NCI-H524 (cell line): ENCODE measurements around the gene ZNF761.
A peak's percentile ranks its signal among the peaks of the same experiment; 100 is the strongest.
"Not testable (repeated sequence)": the region's sequence is repeated elsewhere in the genome, so short reads cannot be mapped to it uniquely, and the experiment has no call there.

ENCODE experiments used
- DNase-seq, 2 experiments: peaks; one replicate each; lab custom pipeline; 2025; lab: John Stamatoyannopoulos, UW

The ZNF761 gene

DNA sequence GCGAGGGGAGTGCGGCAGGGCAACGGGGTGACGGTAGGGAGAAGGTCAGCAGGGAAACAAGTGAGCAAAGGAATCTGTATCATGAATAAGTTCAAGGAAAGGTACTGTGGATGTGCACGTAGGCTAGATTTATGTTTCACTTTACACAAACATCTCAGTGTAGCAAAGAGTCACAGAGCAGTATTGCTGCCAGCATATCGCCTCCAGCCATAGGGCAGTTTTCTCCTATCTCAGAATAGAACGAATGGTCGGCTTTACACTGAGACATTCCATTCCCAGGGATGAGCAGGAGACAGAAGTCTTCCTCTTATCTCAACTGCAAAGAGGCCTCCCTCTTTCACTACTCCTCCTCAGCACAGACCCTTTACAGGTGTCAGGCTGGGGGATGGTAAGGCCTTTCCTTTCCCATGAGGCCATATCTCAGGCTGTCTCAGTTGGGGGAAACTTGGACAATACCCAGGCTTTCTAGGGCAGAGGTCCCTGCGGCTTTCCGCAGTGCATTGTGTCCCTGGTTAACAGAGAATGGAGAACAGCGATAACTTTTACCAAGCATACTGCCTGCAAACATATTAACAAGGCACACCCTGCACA is 28.4 kb downstream of the ZNF761 start:
- not testable (repeated sequence) for DNase-seq

DNA sequence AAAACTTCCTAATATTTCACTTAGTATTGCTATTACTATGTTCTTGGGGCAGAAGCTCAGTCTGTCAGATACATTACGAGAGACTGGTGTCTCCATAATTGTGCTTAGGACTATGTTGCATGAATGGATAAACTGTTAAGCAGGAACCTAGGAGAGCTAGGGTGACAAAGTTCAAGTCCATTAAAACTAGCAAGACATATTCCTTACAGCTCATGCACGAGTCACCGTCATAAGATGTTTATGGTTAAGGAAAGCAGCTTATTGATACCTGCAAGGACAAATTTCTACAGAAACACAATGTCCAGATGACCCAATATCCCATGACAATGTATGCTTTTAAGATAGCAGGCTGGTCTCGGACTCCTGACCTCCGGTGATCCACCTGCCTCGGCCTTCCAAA is 30.1 kb downstream of the ZNF761 start:
- no peak for DNase-seq

DNA sequence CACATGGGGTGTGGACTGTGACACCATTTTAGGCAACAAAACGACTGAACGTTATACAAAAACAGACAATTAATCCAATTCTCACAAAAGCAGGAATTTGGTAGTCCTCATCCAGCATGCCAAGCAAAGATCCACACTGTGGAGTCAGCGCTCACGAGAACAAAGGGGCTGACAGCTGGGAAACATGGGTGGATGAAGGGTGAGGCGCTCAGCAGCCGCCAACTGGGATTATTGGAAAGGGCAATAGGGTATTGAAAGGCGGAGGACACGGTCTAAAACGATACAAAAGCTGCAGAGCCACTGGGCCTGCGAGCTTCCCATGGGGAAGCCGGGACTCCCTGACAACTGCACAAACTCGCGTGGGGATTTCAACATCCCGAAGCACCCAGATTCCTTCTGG is 31.1 kb downstream of the ZNF761 start:
- DNase-seq = no peak

DNA sequence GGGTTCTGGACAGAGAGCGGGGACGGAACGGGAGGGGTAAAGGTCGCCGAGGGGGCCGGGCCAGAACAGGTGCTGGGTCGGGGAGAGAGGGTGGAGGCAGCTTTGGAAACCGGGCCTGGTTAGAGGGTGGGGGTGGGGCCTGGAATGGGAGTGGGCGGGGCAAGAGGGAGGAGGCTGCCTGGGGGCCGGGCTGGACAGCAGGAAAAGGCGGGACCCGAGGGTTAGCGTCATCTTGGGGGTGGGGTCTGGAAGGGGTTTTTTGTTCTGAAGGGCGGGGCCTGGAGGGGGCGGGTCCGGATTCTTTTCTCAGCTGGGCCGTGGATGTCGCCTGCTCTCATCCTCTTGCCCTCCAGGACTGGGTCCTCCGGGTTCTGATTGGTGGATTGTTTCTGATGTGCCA is 31.5 kb downstream of the ZNF761 start:
- DNase-seq = no peak

DNA sequence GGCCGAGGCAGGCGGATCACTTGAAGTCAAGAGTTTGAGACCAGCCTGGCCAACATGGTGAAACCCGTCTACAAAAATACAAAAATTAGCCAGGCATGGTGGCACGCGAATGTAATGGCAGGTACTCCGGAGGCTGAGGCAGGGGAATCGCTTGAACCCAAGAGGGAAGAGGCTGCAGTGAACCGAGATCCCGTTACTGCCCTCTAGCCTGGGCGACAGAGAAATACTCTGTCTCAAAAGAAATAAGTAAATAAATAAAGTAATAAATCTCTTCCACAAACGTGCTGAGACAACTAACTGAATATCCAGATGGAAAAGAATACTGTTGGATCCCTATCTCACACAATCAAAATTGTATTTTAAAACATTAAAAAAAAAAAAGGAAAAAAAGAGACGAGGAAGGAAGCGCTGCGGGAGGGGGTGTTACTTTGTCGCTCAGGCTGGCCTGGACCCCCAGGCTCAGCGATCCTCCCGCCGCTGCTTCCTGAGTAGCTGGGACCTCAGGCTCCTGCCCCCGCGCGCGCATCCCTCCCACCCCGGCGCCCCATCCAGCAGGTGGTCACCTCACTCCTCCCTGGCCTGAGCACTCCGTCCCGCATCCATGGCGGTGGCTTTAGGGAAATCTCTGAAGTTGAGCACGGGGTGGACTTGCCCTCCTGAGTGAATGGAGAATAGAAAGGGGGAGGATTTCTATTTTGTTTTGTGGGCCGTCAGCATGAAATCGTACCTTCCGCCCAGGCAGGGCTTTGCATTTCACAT is 35.1 kb downstream of the ZNF761 start:
- DNase-seq = peak; percentile 2 to 35

DNA sequence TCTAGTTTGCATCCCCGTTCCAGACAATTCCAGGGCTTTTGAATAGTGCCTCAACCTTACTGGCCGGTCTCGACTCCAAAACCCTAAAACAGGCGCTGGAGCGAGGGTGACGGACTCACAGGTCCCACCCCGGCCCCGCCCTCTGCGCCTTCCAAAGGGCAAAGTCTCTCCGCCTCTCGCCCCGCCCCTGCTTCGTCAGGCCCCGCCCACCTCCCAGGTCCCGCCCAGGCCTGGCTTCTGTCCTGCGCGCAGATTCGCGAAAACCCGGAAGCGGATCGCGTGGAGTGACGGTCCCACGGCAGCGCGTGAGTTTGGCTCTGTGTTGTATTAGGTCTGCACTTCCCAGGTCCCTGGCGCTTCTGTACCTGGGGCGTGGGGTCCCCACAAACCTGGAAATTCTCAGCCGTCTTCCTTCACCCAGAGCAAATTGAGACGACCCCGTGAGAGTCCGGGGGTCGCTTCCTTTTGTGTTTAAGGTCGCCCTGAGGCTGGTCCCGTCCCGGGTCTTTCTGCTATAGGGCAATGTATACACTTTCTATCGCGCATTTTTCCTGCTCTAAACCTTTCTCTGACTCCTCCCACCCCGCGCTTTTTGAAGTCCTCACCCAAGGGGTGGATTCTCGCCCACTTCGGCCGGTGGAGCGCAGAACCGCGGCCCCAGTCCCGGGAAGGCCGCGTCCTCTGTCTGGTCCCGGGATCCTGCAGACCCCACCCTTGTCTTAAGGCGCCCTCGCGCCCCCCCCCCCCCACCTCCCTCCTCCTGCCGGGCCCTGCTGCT is 35.9 kb downstream of the ZNF761 start, which contains the start of gene ZNF813:
Gene ZNF813, plus strand, starts transcription at position 249 of the 778 bp plus-strand sequence. CDS start 16,090 bp downstream, outside the sequence.
- peak; percentile 86 to 91 for DNase-seq

DNA sequence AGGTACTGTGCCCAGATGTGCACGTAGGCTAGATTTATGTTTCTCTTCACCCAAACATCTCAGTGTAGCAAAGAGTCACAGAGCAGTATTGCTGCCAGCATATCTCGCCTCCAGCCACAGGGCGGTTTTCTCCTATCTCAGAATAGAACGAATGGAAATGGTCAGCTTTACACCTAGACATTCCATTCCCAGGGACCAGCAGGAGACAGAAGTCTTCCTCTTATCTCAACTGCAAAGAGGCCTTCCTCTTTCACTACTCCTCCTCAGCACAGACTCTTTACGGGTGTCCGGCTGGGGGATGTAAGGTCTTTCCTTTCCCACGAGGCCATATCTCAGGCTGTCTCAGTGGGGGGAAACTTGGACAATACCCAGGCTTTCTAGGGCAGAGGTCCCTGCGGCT is 36.8 kb downstream of the ZNF761 start:
- DNase-seq = not testable (repeated sequence)

DNA sequence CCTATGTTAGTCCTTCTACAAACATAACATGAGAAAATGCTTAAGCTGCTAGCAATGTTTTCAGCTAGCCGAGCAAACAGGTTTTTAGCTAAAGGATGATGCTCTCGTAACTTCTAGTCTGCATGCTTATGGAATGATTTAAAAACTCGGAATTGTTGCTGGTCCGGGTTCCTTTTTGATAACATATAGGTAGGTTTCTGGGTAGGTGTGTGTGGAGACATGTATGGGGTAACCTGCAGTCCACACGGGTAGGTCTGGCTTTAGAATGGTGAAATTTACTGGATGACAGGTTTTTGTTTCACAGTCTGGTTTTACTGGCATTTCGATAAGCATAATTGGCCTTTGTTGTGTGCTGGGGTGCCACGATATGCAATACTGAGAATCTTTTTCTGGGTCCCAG is 40.1 kb downstream of the ZNF761 start:
- DNase-seq = no peak

DNA sequence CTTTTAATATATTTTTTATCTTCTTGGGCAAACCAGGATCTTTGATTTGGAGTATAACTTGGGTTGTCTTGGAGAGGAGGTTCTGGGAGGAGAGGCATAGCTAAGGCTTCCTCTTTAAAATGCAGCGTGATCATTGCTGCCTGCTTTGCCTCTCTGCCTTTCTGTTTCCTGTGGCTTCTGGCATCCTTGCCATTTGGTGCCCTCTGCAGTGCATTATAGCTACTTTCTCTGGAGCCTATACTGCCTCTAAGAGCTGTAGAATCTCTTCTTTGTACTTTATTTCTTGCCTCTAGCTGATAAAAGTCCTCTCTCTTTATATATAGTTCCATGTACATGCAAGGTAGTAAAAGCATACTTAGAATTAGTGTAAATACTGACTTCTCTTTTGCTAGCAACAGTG is 43.0 kb downstream of the ZNF761 start:
- DNase-seq = not testable (repeated sequence)

DNA sequence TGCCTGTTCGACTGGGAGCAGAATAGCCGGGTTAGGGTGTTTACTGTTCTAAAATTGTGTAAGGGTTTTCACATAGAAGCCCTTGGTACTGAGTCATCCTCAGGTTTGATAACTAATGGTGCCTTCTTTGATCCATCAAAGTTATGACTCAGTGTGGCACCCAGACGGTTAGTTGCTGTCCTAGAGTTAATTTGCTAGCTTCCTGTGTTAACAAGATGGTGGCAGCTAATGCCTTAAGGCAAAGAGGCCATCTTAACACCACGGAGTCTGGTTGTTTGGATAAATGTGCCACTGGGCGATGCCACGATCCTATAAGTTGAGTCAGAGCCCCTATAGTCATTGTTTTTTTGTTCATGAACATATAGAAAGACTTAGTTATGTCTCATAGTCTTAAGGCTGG is 43.7 kb downstream of the ZNF761 start:
- DNase-seq = not testable (repeated sequence)

DNA sequence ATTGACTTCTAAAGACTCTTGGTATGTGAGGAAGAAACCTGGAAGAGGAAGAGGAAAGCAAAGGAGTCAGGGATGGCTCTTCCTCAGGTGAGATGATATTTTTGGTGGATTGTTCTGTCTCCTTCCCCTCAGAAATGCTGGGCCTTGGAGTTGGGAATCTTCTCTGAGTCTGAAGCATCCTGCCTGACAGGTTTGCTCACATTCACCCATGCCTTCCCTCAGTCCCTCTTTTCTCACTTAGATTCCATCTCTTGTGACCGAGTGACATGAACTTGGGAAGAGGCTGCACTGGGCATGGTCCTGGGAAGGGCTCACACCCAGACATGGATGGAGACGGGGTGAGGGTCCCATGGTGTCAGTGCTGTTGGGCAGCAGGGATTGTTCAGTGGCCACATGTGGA is 52.0 kb downstream of the ZNF761 start:
- not testable (repeated sequence) for DNase-seq

DNA sequence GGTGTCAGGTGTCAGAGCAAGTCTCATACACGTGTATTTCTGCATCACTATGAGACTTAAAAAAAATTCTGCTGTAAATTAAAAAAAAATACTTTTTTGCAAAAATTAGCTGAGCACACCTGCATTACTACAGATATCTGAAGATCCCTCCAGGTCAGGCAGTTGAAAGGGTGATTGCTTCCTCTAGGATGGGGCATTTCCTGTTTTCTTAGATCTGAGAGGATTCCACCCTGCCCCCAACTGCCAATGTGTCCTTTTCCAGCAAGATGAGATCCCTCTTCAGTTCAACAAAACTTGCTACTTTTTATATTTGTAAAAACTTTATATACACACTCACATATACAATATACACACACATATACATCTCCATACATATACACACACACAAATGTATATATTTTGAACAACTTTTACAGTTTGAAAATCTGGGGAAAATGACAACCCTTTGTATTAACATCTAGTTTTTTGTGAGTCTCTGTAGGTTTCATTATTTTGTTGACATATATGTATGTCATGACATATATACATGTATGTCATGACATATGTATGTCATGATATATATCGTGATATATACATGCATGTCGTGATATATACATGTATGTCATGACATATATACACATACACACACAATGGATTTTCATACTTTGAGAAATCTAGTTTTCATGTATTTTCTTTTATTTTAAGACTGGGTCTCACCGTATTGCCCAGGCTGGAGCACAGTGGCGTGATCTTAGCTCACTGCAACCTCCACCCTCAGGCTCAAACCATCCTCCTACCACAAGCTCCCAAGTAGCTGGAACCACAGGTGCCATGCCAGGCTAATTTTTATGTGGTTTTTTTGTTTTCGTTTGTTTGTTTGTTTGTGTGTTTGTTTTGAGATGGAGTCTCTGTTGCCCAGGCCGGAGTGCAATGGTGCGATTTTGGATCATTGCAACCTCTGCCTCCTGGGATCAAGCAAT is 53.5 kb downstream of the ZNF761 start:
- DNase-seq = no peak

DNA sequence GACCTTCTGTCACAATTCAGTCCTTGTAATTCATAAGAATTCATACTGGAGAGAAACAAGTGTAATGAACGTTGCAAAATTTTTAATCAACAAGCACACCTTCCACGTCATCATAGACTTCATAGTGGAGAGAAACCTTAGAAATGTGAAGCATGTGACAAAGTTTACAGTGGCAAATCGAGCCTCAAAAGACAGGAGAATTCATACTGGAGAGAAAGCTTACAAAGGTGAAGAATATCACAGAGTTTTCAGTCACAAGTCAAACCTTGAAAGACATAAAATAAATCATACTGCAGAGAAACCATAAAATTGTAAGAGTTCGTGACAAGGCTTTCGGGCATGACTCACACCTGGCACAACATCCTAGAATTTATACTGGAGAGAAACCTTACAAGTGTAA is 60.4 kb downstream of the ZNF761 start:
- DNase-seq = no peak

DNA sequence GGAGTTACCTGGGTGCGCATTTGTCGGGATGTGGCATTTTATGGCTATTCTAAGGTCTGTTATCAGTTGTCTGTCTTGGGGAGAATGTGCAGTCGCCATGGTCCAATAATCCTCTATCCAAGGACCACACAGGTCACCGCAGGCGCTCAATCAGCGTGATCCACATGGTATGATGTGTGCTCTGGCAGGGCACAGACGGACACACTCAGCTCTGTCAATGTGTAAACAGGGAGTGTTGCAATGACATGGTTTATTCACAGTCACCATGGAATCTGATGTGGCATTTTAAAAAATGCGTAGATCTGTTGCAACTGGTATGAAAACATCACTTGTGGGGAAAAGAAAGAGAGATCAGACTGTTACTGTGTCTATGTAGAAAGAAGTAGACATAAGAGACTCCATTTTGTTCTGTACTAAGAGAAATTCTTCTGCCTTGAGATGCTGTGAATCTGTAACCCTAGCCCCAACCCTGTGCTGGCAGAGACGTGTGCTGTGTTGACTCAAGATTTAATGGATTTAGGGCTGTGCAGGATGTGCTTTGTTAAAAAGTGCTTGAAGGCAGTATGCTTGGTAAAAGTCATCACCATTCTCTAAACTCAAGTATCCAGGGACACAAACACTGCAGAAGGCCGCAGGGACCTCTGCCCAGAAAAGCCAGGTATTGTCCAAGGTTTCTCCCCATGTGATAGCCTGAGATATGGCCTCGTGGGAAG is 65.7 kb downstream of the ZNF761 start:
- not testable (repeated sequence) for DNase-seq

DNA sequence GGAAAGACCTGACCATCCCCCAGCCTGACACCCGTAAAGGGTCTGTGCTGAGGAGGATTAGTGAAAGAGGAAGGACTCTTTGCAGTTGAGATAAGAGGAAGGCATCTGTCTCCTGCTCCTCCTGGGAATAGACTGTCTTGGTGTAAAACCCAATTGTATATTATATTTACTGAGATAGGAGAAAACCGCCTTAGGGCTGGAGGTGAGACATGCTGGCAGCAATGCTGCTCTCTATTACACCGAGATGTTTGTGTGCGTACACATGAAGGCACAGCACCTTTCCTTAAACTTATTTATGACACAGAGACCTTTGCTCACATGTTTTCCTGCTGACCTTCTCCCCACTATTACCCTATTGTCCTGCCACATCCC is 66.2 kb downstream of the ZNF761 start:
- DNase-seq = peak; percentile 78 to 84

DNA sequence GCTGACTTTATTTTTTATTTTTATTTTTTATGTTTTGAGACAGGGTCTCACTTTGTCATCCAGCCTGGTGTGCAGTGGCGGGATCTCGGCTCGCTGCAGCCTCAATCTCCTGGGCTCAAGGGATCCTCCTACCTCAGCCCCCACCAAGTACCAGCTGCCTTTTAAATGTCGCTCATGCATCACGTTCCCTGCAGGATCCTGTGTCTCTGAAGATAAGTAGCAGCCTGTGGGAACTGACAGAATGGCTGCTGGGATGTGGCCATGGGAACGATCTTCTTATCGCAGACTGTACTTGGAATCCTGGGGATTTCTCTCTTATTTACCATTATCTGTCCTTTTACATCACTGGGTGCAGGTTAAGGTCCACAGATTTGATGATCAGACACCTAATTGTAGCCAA is 71.4 kb downstream of the ZNF761 start:
- DNase-seq = peak in 1 of 2 experiments; percentile 30

DNA sequence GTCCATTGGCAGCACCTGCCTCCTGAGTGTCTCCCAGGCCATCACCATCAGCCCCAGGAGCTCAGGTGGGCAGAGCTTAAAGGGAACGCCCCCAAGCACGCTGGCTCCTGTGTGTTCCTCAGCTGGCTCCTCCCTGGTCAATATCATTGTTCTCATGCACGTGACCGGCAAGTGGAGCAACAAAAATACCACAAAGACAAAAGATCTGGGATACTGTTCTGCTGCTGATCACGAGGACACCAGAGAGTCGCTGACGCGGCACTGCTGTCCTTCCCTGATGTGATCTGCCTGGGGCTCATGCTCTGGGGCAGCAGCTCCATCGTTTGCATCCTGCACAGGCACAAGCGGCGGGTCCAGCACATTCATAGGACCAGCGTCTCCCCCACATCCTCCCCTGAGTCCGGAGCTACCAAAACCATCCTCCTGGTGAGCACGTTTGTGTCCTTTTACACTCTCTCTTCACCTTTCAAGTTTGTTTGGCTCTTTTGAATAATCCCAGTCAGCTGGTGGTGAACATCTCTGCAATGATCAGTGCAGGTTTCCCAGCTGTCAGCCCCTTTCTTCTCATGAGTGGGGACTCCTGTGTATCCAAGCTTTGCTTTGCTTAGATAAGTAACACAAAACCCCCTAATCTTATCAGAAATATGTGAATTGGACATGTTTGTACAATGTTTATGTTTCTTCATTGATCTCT is 72.0 kb downstream of the ZNF761 start:
- not testable (repeated sequence) for DNase-seq

DNA sequence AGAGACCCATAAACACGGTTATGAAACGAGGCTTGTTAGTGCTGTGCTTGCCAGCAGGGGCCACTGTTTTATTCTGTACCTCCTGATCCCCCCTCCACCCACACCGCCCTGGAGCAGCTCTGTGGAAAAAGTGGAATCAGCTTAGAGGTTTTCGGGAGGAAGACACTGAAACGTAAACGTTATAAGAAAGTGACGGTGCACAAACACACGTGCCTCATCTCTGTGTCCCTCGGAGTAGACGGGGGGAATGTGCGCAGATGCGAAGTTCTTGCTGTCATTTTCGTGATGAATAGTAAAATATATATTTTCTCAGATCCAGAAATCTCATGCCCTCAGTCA is 72.5 kb downstream of the ZNF761 start:
- peak in 1 of 2 experiments; percentile 39 for DNase-seq

DNA sequence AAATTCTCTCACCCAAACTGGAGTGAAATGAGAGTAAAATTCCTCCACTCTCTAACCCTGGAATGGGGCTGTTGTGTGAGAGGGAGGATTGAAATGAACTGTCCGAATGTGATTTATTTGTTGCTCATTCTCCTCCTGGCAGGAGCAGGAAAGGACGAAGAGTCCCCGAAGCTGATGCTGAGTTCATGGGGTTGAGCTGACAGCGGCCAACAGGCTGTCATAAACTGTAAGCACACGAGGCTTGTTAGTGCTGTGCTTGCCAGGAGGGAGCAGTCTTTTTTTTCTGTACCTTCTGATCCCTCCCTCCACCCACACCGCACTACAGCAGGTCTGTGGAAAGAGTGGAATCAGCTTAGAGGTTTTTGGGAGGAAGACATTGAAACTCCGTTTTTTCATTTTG is 73.1 kb downstream of the ZNF761 start:
- DNase-seq = peak in 1 of 2 experiments; percentile 20

DNA sequence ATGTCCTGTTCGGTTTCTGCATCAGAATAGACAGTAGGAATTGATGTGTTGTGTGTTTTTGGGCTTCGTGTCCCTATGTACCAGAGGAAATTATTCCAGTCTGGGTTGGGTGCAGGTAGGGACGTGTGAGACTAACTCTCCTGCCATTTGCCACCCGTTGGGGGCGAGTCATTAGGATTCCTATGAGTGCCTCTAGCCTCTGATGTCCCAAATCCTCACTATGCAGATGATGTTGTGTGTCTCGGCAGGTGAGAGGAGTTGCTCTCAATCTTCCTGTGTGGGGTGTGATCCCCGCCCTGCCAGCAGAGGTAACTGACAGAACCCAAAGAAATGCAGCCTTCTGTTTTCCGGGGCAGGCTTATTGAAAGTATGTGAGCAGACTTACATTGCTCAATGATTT is 74.9 kb downstream of the ZNF761 start:
- no peak for DNase-seq
